ENCODE results near the gene FAAH.

DNA sequence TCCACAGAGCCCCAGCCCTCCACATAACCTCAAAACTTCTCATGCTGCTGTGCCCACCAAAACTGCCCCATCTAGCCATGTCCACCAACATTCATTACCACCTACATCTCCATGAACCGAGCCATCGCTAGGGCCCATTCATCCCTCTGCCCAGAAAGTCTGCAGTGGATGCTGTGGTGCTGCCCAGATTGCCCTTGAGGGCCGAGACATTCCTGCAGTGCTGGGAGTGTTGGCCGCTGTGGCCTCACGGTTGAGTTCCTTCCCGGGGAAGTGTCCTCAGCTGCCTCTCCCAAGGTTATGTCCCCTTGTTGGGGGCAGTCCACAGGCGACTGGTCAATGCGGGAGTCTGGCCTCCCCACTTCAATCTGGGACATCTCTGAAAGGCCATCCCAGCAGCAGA lies 65.2 kb downstream of the FAAH start:
- TF ChIP-seq CTCF (IDR thresholded peaks at IDR 0.05) (no peak), POLR2AphosphoS5 (IDR thresholded peaks at IDR 0.05) (no peak)
